GM18499 (cell line): ENCODE data around the gene TTC23L.

ENCODE experiments used
- ATAC-seq: cut with Tn5 transposase; IDR thresholded peaks from one replicate; pipeline ENCODE4 v1.9.1; 2021; ENCODE audit warnings: moderate number of reproducible peaks; ENCODE audit not compliant: insufficient read depth, unreplicated experiment

TTC23L gene

DNA sequence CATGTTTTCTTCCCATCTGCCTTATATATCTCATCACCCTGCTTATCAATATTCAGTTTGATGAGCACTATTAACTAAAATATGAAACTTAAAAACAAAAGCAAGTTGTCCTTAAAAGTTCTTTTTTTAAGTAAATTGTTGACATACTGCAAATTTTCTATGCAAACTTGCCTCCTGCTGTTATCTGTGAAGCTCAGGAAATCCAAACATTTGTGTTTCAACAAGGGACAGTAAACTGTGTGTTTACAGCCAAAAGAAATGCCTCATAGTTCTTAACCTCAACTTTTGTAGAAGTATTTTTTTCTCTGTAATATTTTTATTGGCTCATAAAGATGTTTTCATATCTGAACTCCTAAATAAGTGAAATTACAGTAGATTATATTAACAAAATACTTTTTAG lies 7.7 kb upstream of the TTC23L start:
- no peak for ATAC-seq

DNA sequence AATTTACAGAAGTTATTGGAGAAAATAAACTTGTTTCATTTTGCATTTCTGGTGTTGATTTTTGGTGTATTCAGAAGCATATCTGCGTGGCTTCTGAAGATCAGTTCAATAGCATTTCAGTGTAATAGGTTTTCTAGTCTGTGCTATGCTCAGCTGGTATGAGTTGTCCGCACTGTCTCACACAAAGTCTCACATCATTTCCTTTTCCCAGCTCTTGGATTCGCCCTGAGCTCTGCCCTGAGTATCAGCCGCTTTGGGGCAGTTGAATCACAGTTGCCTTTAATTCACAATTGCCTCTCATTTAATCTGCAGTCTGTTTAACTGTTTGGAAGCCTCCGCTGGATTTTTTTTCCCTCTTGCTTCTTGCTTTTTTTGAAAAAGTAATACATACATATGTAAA lies 6.4 kb upstream of the TTC23L start:
- ATAC-seq = no peak

DNA sequence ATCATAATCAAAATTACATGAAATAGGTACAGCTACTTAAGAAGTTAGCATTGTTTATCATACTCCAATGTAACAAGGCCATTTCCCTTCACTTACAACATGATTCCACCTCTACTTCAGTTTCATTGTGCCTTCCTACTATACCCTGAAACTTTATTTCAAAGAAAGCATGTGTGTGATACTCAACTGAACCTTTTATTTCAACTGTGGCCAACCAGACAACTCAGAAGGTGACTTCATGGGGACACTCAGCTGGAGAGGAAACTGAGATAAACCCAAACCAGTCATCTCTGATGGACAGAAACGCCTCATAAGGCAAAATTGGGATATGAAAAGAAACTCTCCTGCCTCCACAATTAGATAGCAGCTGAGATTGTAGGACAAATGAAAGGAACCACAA lies 5.9 kb upstream of the TTC23L start:
- ATAC-seq = no peak

DNA sequence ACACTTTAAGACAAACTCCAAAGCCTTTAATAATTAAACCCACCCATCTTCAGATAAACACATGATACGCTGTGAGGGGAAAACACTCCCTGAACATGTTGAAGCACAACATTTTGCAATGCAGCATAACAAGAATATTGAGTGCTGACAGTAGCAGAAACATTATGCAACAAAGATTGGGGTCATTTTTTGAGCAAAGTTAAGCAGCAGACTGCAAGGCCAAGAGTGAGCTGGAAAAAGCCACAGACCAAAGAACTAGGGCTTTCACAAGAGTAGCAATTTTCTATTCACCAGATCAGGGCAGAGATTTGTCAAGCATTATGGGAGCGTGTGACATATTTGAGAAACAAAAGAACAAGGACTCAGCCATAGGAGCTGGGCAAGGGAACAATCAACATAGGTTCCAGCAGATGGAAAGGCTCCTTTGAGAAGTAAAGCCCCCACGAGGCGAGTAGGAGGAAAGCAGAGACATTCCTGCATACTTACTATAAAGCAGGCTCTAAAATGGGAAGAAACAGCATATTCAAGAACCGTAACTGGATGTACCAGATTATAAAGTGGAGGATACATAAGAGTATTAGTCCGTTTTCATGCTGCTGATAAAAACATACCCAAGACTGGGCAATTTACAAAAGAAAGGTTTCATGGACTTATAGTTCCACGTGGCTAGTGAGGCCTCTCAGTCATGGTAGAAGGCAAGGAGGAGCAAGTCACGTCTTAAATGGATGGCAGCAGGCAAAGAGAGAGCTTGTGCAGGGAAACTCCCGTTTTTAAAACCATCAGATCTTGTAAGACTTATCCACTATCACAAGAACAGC lies 4.8 kb upstream of the TTC23L start:
- no peak for ATAC-seq

DNA sequence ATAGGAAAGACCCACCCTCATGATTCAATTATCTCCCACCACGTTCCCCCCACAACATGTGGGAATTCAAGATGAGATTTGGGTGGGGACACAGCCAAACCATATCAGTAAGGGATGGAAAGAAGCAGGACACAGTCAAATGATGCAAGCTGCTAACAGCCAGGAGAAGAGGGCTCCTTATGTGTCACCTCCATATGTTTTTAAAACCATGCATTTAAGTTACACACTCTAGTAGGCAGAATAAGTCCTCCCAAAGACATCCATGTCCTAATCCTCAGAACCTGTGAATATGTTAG lies 4.2 kb upstream of the TTC23L start:
- no peak for ATAC-seq

DNA sequence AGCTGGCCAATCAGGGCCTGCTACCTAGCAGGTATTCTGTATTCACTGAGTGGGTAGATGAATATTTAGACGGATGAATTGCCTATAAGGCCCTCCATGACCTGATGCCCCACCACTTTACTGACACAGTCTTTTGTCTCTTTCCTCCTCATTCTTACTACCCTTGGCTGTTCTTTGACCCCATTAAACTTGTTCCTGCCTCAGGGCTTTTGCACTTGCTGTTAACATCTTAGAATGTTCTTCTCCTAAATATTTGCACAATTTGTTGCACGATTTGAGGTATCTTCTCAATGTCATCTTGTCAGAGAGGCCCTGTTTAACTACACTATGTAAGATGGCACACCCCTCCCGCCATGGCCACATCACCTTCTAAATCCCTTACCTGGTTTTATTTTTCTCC lies 3.3 kb upstream of the TTC23L start:
- no peak for ATAC-seq

DNA sequence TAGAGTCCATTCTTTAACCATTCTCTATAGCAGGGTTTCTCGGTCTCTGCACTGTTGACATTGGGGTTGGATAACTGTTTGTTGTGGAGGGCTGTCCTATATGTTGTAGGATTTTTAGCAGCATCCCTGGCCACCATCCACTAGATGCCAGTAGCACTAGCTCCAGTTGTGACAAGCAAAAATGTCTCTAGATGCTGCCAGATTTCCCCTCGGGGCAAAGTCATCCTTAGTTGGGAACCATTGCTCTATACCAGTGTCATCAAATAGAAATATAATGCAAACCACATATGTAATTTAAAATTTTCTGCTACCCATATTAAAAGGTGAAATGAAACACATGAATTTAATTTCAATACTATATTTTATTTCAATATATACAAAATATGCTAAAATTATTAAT lies 2.9 kb downstream of the TTC23L start:
- ATAC-seq = no peak

DNA sequence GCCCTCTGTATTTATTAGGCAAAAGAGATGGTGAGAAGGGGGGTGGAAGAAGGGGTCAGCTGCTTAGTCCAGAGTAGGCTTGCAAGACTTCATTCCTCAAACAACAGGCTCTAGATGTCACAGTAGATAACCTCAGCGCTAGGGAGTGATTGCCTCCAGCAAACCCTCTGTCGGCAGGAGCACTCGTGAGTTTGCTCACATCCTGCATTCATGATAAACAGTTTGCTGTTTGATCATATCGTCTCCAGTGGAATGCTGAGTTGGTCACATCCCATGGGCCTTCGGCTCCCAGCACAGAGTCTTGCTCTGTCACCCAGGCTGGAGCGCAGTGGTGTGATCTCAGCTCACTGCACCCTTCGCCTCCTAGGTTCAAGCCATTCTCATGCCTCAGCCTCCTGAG lies 3.6 kb downstream of the TTC23L start:
- no peak for ATAC-seq

DNA sequence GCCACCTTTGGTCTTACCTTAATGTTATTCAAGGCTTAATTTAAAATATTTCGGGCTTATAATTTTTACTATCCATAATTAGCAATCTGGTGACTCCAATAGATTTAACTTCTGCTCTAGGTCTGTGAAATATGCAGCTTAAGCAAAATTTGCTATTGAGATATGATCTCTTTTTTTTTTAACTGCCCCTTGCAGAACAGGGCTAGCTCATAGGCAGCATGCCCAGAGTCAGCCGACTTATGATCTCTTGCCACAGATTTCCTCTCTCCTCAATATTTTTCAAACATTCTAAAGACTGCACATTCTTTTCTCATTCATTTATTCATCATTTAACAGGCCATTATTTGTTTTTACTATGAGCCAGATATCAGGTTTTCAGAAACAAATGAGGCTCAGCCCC lies 4.5 kb downstream of the TTC23L start:
- no peak for ATAC-seq

DNA sequence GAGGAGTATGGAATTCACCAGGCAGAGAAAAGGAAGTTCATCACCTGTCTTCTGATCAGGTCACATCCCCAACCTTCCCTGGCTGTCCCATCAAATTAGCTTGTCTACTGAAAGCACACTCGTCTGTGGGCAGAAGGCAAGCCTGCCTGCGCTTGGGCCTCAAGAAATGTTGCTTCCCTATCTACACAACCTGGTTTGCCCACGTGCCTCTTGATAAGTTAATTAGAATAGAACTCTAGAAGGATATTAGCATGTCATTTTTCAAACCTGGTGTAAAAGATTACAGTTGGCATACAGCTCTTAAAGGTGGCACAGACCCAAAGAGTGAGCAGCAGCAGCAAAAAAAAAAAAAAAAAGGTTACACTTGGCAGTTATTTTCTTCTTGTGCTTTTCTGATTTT lies 5.1 kb downstream of the TTC23L start:
- no peak for ATAC-seq

DNA sequence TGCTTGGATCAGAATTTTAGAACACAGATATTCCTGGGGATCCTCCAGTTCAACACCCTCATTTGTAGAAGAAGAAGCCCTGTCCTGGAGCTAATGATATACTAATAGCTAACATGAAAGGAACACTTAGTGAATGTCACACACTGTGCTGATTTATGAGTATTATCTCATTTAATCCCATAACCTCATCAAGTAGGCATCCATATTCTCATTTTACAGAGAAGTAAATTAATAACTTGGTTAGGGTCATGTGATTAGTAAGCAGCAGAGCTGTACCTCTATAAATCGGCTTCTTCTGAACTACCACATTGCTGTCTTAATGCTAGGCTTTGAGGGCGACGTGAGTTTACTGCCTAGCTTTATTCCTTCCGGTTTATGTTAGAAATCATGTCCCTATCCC lies 6.0 kb downstream of the TTC23L start:
- no peak for ATAC-seq

DNA sequence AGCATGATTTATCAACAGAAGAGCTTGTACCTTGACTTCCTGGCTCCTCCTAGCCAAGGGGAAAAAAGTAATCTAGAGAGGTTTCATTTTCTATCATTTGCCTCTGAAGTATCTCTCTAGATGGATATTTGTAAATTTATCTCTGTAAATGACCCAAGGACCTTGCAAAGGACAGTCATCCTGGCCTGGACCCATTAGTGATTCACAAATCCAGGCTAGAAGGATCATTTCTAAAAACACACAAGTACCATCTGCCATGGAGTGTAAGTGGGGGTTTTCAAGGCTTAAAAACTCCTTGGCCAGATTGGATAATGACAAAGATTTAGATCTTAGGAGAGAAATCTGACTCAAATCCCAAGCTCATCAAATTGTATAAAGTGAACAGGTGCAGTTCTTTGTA lies 8.1 kb downstream of the TTC23L start:
- ATAC-seq = no peak

DNA sequence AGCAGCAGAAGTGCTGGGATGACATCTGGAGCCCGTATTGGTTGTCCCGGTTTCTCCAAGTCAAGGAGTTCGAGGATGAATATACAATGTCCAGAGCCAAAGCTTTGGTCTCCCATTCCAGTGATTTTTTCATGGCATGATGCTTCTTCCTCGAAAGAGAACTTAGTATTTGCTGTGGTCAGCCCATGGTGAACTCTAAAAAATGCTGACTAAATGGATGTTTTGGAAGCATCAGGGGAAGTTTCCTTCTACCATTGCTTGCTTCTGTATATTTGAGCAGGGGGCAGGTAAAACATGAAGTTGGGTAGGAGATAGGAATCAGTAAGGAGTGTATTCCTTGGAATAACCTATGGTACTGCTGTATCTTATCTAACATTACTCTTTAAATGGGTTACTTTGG lies 8.6 kb downstream of the TTC23L start:
- no peak for ATAC-seq

DNA sequence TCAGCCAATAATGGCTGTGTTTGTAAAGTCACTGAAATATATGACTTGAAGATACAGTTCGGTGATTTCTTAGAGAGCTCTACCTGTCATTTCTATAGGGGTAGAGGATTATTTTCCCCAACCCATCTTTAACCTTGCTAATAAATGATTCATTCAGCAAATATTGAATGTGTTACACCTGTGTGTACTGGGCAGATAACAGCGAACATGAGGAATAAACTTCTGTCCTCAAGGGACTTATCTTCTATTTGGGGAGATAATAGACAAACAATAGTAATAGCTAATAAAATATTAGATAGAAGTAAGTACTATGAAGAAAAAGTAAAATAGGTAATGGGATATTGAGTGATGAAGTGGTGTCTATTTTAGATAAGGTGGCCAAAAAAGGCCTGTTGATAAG lies 9.3 kb downstream of the TTC23L start:
- no peak for ATAC-seq

DNA sequence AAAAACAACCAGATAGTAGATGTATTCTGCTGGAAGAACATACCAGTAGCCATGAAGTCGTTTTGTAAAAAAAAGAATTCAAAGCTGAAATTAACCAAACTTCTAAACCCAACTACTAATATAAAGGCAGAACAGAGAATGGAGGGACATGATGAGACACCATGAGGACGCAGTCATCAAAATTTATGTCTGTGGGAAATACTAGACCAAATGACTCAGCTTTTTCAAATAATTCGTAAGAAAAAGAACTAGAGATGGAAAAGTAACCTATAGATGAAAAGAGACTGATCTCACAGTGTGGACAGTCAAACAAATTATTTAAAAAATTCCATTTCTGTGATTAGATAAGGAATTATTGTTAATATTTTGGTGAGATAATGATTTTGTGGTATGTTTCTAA lies 10.3 kb downstream of the TTC23L start:
- no peak for ATAC-seq

DNA sequence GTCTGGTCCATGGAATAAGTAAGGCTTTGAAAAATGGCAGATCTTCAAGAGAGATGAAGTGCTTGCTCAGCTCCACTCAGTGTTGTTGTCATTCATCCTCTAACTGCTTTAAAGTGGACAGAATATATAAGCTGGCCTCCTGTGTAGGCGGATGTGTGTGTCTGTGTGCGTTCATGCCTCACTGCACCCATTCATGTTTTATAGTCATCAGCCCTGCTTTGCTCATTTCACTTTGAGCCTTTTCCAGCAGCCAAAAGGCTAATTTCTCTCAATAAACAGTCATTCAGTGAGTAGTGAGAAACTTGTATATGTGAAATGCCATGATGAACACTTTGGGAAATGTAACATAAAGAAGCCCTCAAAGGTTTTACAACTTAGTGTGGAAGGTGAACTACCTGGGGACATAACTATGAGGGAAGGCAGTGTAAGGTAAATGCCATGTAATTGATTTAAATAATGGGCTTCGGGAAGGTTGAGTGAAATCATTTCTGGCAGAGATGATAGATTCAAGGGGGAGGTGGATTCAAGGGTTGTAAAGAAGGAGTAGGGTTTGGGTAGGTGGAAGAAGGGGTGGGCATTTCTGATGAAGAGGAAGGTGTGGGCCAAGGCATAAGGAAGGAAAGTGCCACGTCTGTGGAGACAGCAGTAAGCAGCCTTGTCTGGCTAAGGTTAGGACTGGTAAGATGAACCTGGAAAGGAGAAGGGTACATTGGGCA lies 15.7 kb downstream of the TTC23L start:
- ATAC-seq = peak; percentile 98

DNA sequence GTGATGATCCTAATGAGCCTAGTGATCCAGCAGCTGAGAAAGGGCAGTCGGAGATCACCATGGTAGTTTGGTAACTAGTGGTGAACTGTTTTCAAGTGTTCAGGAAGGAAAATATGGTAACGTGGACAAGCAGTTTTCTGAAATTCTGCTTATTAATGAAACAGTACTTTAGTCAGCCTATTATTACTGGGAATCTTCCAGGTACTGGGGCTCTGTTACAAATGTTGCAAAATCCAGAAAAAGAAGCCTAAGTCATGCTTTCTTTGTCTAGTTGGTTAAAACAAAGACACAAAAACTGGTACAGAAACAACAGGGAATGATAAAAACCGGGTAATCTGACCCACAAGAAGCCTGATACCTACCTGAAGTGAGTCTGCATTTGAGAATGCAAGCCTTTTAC lies 18.2 kb downstream of the TTC23L start:
- no peak for ATAC-seq

DNA sequence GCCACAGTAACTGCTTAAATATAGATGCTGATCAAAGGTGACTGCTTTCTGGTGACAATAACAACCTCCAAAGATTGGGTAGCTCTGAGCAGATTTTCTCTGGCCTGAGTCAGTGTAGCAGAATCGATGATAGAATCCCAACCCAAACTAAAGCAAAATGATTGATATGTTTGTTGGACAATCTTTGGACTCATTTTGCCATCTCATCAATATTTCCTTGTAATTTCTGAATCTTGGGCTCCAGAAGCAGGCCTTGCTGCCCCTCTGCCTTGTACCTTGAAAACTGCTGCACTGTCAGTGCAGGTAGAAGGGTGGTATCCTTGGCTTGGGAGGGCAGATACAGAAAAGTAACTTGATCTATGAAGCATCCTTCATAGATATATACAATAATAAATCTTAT lies 18.9 kb downstream of the TTC23L start:
- no peak for ATAC-seq

DNA sequence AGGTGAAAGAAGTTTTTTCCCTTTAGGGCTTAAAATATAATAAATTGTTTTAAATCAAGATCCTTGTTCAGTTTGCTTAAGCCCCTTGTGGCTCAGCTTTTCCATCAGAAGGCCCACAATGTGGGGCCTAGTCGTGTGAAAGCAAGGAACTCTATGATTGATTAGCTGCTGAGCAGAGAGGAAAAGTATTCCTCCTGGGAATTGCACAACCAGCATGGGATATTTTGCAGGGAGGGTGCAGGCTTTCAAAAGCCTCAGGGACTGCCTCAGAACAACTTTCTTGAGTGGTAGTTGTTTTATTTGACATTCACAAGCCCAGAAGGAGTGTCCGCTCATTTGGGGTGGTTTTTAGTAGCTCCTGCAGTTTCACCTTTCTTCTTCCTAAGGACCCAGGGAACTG lies 19.8 kb downstream of the TTC23L start:
- ATAC-seq = no peak

DNA sequence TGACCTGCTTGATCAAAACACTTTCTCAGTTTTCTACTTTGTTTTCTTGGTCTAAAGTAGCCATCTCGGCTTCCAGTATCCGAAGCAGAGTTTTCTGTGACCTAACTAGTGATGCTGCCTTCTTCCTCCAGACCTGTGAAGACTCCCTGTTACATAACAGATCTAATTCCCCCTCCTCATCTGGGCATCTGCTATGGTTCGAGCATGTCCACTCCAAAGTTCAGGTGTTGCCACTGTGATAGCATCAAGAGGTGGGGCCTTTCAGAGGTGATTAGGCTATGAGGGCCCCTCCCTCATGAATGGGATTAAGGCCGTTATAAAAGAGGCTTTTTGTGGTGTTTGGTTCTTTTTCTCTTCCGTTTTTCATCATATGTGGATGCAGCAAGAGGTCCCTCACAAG lies 20.3 kb downstream of the TTC23L start:
- ATAC-seq = no peak

DNA sequence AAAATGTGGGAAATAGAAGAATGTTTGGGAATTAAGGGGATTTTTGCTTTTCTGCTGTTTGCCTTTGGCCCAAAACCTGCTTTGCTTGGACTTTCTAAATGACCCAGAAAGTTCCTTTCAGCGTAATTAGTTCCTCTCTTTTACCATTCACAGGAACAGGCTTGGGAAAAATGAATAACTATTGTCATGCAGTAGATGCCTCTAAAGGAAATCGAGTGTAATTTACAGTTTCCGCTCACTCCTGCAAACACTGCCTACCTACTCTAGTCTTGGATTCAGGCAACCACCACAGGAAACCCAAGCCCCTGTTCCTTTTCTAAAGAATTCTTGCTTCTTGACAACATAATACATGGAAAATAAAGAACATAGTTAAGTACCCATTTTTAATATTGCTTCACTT lies 25.0 kb downstream of the TTC23L start:
- ATAC-seq = no peak

DNA sequence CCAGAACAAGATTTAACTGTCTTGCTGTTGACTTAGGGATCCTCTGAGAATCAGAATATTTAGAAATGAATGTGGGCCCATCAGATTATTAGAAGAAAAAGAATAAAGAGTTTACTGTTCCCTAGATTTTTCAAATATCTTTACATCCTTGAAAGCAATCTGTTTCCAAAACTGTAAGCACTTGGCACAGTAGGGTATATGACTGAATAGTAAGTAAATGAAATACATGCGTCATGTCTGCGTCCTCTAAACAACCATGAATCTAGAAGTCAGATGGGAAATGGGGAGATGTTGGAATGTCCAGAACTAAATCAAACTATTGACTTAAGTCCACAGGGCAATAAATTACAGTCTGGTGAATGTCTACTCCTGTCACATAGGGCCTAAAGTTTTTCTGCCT lies 26.1 kb downstream of the TTC23L start:
- ATAC-seq = no peak
